ENCODE measurements around the gene CYP4F22. TPM values are rescaled to one million over a fixed set of nuclear protein-coding genes. Genes with fewer than 3 reads are reported as not detected.
"Not testable (repeated sequence)": the region's sequence is repeated elsewhere in the genome, so short reads cannot be mapped to it uniquely, and the experiment has no call there.

Gene CYP4F22
- polyA plus RNA-seq (2012; ENCODE audit: insufficient read depth, insufficient read length), result 5.1 TPM

DNA sequence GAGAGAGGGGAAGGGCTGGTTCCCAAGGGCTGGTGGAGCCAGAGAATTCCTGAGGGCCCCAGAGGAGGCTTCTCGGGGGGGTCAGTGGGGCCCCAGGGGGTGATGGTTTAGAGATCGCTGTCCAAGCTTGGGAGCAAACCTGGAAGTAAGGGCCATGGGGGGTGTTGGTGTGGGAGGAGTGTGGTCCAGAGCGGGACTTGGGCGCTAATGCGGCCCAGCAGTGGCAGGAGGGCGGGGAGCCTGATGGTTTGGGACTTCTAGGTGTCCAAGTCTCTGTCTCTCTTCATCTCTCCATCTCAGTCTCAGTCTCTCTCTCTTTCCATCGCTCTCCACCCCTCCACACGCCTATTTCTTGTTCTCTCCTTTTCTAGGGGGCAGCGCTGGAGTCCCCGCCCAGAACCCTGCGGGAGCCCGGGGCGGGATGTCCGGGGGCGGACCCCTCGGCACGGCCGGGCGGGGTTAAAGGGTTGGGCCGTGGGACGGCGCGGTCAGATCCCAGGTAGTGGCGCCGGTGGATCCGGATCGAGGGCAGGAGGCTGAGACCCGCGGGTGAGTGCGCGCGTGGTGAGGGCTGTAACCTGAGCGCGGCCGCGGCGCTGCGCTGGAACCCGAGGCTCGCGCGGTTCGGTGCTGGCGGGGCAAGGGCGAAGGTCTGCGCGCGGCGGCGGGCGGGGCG, at the start of gene CYP4F22:
CYP4F22 (plus strand) TSS at position 491 of the 676 bp plus-strand sequence. CDS start 16,812 bp downstream, outside the sequence.
- DNase-seq (ENCODE audit: low read depth, low spot score), result no peak
- peak within 1 kb of the TSS; percentile 15 for H3K4me3 ChIP-seq (ENCODE audit: low read length)

- H3K4me3 ChIP-seq (ENCODE audit: low read length), result no peak overlapping the region
- no peak for DNase-seq (ENCODE audit: low read depth, low spot score)
Measured at GRCh38 chr19:15461694-15462093, 46.6 kb upstream of the CYP4F22 start.

- H3K4me3 ChIP-seq (ENCODE audit: low read length), result peak overlapping the region; percentile 77
- DNase-seq (ENCODE audit: low read depth, low spot score), result peak; percentile 88
Measured at GRCh38 chr19:15463861-15464371, 44.4 kb upstream of the CYP4F22 start.

- DNase-seq (ENCODE audit: low read depth, low spot score), result peak; percentile 69
Measured at GRCh38 chr19:15464394-15465385, 43.6 kb upstream of the CYP4F22 start, which contains the start of gene RASAL3. Gene RASAL3, minus strand, starts transcription at chr19:15464544. Its CDS starts 186 bp downstream, at chr19:15464358.

GRCh38 chr19:15466851-15467733, 41.2 kb upstream of the CYP4F22 start:
- H3K4me3 ChIP-seq (ENCODE audit: low read length), result no peak overlapping the region
- DNase-seq (ENCODE audit: low read depth, low spot score), result peak; percentile 98

More at GRCh38 chr19:15464394-15465385, 43.6 kb upstream of the CYP4F22 start, which contains the start of gene RASAL3:
- peak within 1 kb of the TSS; percentile 77 for H3K4me3 ChIP-seq (ENCODE audit: low read length)

DNA sequence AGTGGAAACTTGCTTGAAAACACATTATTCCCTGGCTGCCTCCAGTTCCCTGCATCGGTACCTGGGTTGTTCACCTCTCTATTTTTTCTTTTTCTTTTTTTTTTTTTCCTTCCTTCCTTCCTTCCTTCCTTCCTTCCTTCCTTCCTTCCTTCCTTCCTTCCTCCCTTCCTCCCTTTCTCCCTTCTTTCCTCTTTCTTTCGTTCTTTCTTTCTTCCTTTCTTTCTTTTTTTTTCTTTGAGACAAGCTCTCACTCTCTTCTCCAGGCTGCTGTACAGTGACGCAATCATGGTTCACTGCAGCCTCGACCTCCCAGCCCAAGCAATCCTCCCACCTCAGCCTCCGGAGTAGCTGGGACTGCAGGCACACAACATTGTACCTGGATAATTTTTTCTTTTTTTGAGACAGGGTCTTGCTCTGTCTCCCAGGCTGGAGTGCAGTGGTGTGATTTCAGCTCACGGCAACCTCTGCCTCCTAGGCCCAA, 40.6 kb upstream of the CYP4F22 start:
- no peak overlapping the region for H3K4me3 ChIP-seq (ENCODE audit: low read length)
- no peak for DNase-seq (ENCODE audit: low read depth, low spot score)

DNA sequence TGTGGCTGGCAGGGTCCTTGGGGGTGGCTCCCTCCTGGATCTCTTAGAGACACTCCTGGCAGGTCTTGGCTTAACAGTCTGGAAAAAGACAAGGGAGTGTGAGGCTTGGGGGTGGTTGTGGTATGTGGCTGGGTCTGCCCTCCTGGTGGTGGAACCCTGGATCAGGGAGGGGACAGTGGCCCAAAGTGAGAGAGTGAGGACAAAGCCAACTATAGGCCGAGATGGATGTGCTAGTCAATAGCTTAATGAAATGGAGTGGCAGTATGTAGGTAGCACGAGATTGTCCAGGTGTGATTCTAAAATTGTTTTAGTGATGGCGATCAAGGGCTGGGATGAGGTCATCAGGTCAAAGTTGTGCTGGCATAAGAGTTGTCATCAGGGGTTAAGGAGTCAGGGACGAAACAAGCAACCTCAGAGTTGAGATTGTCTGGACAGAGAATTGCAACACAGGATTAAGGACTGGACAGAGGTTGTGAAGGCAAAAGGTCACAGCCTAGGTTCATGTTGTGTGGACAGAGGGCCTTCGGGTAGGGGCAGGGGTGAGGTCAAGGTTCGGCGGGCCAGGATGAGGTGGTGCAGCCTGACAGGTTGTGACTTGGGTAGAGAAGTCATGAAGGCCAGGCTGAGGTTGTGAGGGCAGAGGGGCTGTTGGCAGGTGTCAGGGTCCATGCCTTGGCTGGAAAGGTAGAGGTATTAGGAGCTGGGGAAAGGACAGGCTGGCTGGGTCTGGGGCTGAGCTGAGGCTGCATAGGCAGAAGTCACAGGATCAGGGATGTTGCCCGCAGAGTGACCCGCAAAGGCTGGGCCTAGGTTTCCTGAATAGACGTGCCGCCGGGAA, 39.4 kb upstream of the CYP4F22 start:
- H3K4me3 ChIP-seq (ENCODE audit: low read length), result no peak overlapping the region
- DNase-seq (ENCODE audit: low read depth, low spot score), result no peak

DNA sequence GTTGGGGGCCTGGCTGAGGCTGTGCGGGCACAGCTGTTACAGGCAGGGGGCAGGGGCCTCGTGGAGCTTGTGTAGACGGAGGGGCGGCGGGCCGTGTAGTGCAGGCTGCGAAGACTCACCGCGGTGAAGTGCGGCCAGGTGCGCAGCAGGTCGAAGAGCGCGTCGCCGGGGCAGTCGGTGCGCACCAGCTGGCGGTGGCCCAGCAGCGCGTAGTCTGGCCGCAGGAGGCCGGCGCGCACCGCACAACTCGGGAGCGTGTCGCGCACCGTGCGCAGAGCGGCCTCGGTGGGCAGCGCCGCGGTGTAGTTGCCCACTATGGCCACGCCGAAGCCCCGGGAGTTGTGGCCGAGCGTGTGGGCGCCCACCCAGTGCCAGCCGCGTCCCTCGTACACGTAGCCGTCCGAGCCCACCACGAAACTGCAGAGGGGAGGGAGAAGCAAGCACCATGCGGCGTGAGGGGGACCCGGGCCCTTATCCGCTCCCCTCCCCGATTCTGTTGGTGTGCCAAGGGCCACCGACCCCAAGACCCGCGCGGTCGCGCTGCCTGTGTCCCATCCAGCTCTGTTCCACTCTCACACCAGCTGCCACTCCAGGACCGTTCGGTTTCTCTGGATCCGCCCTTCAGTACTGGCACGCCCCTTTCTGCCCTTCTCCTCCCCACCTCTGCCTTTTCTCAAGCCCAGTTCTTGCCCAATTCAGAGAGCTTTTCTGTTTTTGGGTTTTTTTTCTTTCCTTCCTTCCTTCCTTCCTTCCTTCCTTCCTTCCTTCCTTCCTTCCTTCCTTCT, 38.6 kb upstream of the CYP4F22 start:
- no peak overlapping the region for H3K4me3 ChIP-seq (ENCODE audit: low read length)
- no peak for DNase-seq (ENCODE audit: low read depth, low spot score)

GRCh38 chr19:15471639-15472101, 36.7 kb upstream of the CYP4F22 start:
- DNase-seq (ENCODE audit: low read depth, low spot score), result no peak
- no peak overlapping the region for H3K4me3 ChIP-seq (ENCODE audit: low read length)

- H3K4me3 ChIP-seq (ENCODE audit: low read length); DNase-seq (ENCODE audit: low read depth, low spot score): not testable (repeated sequence)
Measured at GRCh38 chr19:15473821-15474220, 34.5 kb upstream of the CYP4F22 start.

- no peak overlapping the region for H3K4me3 ChIP-seq (ENCODE audit: low read length)
- no peak for DNase-seq (ENCODE audit: low read depth, low spot score)
Measured at GRCh38 chr19:15475169-15475568, 33.2 kb upstream of the CYP4F22 start.

DNA sequence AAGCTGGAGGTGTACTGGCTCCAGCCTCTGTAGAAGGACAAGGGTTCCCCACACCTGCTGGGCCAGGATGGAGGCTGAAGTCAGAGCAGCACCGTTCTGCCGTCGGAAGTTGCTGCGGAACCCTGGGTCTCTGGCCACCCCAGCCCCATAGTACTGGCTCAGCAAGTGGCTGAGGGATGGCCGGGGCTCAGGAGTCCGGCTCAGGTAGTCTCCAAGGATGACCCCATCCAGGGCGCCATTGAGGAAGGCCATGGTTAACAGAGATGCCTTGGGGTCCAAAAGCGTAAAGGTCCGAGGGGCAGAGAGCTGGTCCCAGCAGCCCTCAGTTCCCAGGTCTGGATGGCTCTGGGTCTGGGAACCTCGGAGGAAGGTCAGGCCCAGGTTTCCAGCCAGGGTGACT, 32.7 kb upstream of the CYP4F22 start:
- no peak for DNase-seq (ENCODE audit: low read depth, low spot score)

DNA sequence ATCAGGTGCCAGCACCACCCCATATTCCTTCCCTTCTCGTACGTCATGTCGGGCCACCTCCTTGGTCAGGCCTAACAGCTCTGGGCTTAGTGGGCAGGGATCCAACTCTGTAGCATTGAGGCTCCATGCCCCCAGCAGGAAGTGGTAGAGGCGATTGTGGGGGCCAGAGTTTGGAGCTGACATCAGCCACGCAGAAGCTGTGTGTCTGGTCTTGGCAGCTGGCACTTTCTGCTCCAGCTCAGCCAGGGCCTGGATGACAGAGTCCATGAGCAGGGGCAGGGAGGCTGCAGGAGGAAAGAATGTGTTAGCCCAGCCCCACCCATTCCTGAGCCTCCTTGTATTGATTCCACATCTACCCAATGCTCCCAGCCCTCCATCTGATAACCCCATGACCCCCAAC, 32.0 kb upstream of the CYP4F22 start:
- no peak for DNase-seq (ENCODE audit: low read depth, low spot score)
- H3K4me3 ChIP-seq (ENCODE audit: low read length), result no peak overlapping the region

More for the DNA sequence above, 32.7 kb upstream of the CYP4F22 start:
- H3K4me3 ChIP-seq (ENCODE audit: low read length), result no peak overlapping the region

DNA sequence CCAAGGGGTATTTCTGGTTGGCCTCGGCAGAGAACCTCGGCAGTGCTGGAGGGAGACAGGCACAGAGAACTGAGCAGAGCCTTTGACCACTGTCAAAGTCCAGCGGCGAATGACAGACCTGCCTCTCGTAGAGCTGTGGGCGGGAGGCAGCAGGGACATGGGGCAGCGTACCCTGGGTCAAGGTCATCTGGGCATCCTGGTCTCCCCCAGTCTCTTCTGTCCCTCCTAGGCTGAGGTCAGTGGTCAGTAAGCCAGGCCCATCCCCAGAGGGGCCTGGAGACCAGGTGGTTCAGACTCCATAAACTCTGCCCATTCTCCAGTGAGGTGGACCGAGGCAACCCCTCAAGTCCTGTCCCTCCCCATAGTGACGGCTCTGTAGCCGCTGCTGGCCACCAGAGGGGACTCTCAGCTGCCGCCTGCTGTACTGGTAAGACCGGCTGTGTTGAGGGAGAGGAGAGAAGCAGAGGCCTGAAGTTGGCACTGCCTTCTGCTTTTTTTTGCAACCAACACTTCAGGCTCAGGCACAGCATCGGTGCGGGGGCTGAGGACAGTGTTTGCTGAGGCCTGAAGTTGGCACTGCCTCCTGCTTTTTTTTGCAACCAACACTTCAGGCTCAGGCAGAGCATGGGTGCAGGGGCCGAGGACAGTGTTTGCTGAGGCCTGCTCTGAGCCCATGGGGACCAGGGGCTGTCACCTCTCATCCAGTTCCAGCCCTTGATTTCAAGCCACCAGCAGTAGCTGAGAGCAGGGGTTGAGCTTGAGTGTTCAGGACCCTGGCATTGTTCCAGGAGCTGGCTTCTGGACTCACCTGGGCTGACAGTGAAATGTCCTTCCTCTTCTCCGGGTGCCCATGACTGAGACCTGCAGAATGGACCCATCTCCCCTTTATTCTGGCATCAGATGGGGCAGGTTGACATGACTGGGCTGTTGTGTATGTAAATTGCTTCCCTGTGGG, 28.7 kb upstream of the CYP4F22 start, which contains the start of gene PGLYRP2:
PGLYRP2 (minus strand) TSS at position 111 of the 955 bp plus-strand sequence. CDS start 130 bp downstream, outside the sequence.
- DNase-seq (ENCODE audit: low read depth, low spot score), result no peak
- H3K4me3 ChIP-seq (ENCODE audit: low read length), result no peak within 1 kb of the TSS

- not testable (repeated sequence) for DNase-seq (ENCODE audit: low read depth, low spot score); H3K4me3 ChIP-seq (ENCODE audit: low read length)
Measured at GRCh38 chr19:15480996-15481395, 27.3 kb upstream of the CYP4F22 start.

DNA sequence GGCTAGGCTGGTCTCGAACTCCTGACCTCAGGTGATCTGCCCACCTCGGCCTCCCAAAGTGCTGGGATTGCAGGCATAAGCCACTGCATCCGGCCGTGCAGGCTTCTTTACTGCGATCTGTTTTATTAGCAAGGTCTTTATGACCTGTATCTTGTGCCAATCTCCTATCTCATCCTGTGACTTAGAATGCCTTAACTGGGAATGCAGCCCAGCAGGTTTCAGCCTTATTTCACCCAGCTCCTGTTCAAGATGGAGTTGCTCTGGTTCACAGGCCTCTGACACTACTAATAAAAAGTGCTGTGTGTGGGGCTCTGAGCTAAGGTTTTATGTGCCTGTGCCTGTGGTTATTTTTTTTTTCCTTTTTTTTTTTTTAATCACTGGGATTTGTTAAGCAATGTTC, 22.6 kb upstream of the CYP4F22 start:
- DNase-seq (ENCODE audit: low read depth, low spot score); H3K4me3 ChIP-seq (ENCODE audit: low read length): not testable (repeated sequence)
